Midbrain (tissue), 1 donor: Measurements from ENCODE around the gene NMT1.

Experiments
- DNase-seq: peaks from one replicate; lab custom pipeline; 2025; lab: John Stamatoyannopoulos, UW

NMT1 gene

GRCh38 chr17:45135978-45136791 lies 75.1 kb downstream of the NMT1 start:
- DNase-seq: no peak

GRCh38 chr17:45136846-45137560 lies 75.9 kb downstream of the NMT1 start:
- DNase-seq: no peak

- DNase-seq: no peak
Measured at GRCh38 chr17:45137561-45138305, 76.6 kb downstream of the NMT1 start.

- no peak for DNase-seq
Measured at GRCh38 chr17:45138911-45139532, 77.9 kb downstream of the NMT1 start.

- no peak for DNase-seq
Measured at GRCh38 chr17:45139533-45139920, 78.4 kb downstream of the NMT1 start.

- DNase-seq: no peak
Measured at GRCh38 chr17:45143094-45143670, 82.1 kb downstream of the NMT1 start.

GRCh38 chr17:45143767-45144198 lies 82.7 kb downstream of the NMT1 start:
- peak; percentile 71 for DNase-seq

GRCh38 chr17:45144199-45145034 lies 83.3 kb downstream of the NMT1 start:
- DNase-seq: peak; percentile 71

GRCh38 chr17:45145035-45145389 lies 83.9 kb downstream of the NMT1 start:
- DNase-seq: no peak

GRCh38 chr17:45146166-45146565 lies 85.0 kb downstream of the NMT1 start:
- DNase-seq: no peak

GRCh38 chr17:45146592-45146889 lies 85.4 kb downstream of the NMT1 start:
- DNase-seq: no peak

- peak; percentile 81 for DNase-seq
Measured at GRCh38 chr17:45146890-45147580, 85.9 kb downstream of the NMT1 start.

GRCh38 chr17:45147581-45148182 lies 86.6 kb downstream of the NMT1 start:
- peak; percentile 91 for DNase-seq

- DNase-seq: peak; percentile 100
Measured at GRCh38 chr17:45148183-45149036, 87.3 kb downstream of the NMT1 start, which contains the start of gene HEXIM1. TSS of gene HEXIM1 (plus strand) at chr17:45148475. CDS start at chr17:45149191, 716 bp downstream.

- peak; percentile 84 for DNase-seq
Measured at GRCh38 chr17:45149037-45149668, 88.0 kb downstream of the NMT1 start.

GRCh38 chr17:45149669-45150664 lies 88.8 kb downstream of the NMT1 start:
- DNase-seq: peak; percentile 65
